ENCODE data around the gene BICC1.

The BICC1 gene

DNA sequence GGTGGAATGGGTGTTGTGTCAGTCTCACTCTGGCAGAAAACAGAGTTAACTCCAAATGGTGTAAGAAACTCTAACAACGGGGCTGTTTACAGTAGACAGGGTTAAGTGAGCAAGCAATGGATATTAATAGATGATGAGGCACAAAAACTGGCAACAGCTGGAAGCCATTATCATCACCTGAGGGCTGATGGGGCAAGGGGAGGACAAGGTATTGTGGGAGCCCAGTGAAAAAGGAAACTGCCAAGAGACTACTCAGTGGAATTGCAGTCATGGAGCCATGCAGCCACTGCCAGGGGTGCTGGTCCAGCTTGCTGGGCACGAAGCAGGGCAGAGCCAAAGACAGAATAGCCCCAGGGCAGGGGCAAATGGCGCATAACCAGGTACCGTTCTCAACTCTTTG is 260.7 kb downstream of the BICC1 start:
- no peak for DNase-seq (ENCODE audit: low read depth in 2 of 3, low spot score in 2 of 3)

DNA sequence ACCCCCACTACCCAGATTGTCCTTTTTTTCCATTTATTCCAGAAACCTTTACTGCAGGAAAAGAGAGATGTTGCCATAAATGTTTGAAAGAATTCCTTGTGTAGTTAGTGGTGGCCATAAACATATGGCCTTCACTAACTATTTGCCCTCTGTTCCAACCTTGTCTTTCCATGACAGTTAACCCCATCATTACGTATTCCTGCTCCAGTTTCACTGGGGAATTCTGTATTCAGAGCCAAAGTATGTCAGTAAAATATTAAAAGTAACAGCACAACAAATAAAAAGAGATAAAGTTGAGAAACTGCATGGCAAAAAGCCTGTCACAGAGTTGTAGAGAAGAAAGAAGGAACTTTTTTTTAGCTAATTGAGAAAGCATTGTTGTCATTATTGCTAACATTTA is 261.3 kb downstream of the BICC1 start:
- no peak for DNase-seq (ENCODE audit: low read depth in 2 of 3, low spot score in 2 of 3)

DNA sequence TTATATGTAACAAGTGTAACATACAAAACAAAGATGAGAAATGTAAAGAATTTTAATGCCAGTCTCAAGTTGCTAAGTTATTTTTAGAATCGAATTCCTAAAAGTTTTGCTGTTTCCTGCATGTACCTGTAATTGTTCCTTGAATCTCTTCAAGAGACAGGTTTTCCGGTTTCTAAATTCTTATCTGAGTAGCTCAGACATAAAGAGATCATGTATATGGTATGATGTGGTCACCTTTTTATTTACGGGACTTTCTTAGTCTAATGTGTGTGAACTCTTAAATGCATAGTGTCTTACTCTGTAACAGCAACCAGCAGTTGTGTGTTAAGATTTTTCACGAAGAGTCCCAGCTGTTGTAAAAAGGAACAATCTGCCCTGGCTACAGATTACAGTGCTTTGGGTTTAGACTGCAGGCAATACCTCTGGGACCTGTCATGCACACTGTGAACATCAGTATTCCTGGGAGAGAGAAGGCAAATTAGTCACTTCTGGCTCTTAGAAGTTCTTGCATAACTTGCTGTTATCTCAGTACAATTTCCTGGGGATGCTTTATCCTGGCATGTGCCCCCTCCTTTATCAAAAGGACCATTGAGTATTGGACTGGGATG is 263.4 kb downstream of the BICC1 start:
- DNase-seq (ENCODE audit: low read depth in 2 of 3, low spot score in 2 of 3), result no peak

DNA sequence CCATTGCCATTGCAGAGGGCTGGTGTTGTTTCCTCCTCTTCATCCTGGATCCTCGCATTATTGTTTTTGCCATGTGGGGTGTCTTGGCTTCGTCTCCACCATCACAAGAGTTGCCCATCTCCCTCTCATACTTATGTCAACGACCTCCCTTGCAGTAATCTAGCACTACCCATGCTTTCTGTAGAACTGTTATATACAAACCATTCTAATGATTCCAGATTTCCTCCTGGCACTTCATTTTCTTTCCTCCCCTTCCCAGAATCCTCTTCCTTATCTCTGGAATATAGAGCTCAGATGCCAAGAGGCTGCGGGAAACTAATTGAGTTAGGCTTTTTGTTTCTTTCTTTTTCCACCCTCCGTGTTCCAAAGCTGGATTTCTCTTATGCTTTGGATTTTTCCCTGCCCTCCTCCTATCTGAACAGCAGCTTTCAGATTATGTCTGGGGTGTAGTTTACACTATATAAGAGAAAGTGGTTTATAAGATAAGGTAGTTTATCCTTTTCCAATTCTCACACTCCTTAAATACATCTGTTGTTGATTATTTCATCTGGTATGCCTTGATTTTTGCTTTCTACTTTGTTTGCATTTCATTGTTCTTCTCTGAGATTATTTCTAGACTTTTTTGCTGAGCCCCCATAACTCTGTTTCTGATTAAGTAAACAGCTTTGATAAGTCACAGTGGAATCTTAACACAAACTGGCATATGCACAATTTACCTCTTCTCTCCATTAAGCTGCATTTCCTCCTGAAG is 264.1 kb downstream of the BICC1 start:
- no peak for DNase-seq (ENCODE audit: low read depth in 2 of 3, low spot score in 2 of 3)

DNA sequence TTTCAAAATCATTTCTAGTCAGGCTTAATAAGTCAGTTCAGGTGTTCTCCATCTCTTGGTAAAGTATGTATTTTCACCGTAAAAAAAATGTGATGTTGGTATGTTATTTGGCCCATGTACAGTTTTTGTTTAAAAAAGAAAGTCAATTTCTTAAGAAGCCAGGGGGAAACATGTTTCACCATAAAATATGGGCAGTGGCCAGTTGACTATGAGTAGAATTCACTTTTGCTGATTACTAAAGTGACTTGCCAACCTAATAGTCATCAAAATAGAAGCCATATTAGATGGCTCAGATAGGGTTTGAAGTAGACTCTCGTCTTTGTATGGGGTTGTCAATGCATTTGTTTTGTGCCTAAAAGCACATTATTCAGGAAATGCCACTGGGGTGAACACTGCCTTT is 266.3 kb downstream of the BICC1 start:
- DNase-seq (ENCODE audit: low read depth in 2 of 3, low spot score in 2 of 3), result no peak

DNA sequence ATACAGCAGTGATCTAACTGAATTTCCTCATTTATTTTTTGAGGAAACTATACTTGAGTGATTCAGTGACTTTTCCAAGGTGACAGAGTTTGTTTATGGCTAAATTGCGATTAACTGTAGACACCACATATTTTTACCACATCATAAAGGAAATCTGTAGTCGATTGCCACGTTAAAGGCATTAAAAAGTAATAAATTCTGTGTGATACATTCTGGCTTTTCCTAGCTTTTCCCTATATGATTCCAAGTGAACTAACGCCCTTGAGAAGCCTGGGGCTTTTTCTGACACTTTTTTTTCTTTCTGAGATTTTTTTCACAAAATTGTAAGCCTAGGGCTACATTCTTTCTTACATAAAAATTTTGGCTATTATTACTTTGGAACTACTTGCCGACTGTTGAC is 266.9 kb downstream of the BICC1 start:
- no peak for DNase-seq (ENCODE audit: low read depth in 2 of 3, low spot score in 2 of 3)

DNA sequence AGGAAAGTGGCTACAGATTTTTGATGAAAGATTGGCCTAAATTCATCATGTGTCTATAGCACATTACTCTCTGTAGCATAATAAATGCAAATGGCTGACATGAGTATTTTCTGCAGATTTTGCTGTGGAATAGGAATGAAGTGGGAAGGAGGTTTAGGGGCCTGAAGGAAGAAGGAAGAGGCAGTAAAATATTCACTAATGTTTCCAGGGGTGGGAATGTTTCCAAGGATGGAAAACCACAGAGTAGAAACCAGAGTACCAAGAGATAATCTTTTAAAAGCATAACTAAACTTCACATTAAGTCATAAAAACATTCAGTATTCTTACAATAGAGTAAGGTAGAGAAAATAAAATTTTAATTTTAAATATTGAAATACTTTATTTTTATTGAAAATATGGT is 267.8 kb downstream of the BICC1 start:
- DNase-seq (ENCODE audit: low read depth in 2 of 3, low spot score in 2 of 3), result no peak

DNA sequence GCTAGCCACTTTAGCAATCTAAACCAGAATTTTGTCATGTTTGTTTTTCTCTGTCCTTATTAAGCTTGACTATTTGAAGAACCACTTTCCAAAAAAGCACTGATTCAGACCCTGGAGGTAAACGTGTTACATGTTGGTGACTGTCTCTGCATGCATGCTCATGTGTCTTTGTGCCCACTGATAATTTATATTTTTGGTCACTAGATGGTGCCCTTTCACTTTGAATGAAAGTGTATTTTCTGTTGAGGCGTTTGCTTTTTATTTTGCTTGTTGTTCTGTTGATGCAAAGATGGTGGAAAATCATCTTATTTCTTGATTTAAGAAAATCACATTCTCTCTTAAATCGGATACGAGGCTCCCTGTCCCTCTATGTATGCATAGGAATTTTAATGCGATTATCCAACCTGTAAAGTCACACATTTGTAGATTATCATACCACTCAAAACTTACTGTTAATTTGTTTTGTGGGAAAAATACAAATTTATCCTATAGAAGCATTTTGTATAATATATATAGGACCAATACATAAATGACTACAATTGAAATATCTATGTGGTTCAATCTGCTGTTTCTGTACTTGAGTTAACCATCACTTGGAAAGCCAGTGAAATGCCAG is 269.3 kb downstream of the BICC1 start:
- no peak for DNase-seq (ENCODE audit: low read depth in 2 of 3, low spot score in 2 of 3)

DNA sequence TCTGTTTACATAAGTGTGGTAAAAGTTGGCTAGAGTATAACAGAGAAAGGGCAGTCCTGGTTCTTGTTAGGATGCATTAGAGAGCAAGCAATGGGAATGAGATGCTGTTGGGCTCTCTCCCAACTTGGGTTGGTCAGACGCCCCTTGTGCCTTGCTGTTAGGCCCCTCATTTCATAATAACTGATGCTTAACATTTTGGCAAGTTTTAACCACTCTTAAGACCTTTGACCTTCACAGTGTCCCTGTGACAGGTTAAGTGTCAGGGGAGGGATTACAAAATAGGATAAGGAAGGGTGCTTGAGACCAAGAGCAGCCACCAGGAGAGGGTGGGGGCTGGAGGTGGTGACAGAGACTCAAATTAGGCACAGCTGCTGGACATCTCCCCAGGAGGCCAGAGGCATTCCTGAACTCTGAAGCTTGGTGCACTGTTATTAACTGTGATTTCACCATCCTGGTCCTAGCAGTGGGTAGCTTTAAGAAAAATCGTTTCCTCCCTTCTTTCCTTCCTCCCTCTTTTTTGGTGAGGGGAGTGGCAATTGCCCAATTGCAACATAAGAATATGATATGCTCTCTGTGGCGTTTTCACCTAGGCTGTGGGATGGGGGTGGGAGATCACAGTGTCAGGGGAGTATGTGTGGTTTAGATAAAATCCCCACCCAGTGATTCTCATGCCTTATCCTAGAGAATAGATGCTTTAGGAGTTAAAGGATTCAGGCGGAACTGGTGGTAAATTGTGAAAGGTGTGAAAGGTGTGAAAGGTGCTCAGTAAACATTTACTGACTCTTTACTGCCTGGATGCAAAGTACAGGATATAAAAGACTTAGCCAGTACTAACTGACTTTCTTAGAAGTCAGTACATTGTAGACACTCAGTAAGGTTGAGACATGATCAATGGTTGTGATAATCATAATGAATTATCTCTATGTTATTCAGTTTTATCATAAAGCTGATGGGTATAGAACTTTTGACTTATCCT is 270.5 kb downstream of the BICC1 start:
- DNase-seq (ENCODE audit: low read depth in 2 of 3, low spot score in 2 of 3), result no peak

DNA sequence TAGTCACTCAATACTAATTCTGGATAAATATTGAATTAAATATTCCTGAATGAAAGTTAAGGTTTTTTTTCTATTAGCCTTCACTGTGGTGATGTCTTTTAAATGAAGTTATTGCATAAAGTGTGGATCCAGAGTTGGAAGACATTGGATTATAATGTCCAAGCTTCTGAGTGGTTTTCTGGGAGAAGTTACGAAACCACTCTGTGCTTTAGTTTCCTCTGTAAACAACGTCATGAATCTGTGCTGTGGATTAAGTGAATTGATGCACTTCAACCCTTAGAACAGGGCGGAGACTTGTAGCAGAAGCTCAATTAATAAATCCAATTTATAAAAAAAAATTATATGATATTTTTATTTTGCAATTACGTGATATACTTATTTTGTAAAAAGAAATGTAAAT is 271.7 kb downstream of the BICC1 start:
- DNase-seq (ENCODE audit: low read depth in 2 of 3, low spot score in 2 of 3), result no peak

DNA sequence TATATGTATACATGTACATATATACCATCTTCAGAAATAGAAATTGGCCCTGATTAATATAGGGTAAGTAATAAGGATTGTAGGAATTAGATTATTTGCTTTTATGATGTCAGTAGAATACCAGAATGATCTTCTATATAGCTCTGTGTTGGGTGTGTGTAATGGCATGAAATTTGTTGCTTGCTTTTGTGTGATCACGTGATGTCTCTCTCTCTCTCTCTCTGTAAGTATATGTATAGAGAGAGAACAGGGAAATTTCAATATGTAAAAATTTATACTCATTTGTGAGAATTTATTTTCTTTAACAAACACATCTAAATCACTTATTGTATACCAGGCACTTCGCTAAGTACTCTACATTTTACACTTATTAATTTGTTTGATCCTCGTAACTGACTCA is 272.7 kb downstream of the BICC1 start:
- no peak for DNase-seq (ENCODE audit: low read depth in 2 of 3, low spot score in 2 of 3)

DNA sequence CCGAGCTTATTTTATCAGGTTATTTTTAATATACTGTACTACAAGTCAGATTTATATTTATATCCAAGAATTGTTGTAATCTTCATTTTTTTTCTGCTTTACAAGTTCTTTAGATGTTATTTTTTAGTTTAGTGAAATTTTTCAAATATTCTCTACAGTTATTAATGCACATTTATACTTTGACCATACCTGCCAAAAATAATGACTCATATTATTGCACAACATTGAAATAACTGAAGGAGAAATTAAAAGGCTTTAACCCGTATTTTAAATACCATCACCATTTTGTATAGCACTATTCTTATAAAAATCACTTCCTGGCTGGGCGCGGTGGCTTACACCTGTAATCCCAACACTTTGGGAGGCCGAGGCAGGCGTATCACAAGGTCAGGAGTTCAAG is 278.5 kb downstream of the BICC1 start:
- DNase-seq (ENCODE audit: low read depth in 2 of 3, low spot score in 2 of 3), result no peak

DNA sequence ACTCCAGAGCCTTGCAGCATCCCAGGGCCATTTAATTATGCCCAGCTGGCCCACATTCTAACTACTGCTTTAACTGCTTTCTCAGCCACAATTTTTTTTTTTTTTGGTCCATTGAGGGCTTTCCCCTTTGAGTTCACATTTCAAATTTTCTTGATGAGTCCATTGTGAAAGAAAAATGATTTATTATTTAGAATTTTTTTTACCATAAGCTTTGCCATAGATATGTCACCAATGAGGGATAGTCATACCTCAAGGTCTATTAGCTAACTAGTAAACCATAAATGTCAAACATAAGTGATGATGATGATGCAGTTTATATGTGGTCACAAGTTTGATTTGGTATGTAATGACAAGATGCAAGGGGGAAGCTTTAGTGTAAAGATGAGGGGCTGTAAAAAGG is 282.9 kb downstream of the BICC1 start:
- no peak for DNase-seq (ENCODE audit: low read depth in 2 of 3, low spot score in 2 of 3)

DNA sequence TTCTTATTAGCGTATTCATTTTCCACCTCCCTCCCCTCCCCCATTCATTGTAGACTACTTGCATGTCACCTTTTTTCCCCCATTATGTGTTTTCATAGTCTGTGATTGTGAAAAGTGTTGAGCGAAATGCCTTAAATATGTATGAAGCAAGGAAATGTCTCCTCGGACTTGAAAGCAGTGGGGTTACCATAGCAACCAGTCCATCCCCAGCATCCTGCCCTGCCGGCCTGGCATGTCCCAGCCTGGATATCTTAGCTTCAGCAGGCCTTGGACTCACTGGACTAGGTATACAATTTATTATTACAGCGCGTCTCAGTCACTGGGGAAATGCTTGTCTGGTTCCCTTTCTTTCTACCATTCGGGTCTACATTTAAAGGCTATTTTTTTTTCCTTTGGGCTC is 283.6 kb downstream of the BICC1 start:
- no peak for DNase-seq (ENCODE audit: low read depth in 2 of 3, low spot score in 2 of 3)

DNA sequence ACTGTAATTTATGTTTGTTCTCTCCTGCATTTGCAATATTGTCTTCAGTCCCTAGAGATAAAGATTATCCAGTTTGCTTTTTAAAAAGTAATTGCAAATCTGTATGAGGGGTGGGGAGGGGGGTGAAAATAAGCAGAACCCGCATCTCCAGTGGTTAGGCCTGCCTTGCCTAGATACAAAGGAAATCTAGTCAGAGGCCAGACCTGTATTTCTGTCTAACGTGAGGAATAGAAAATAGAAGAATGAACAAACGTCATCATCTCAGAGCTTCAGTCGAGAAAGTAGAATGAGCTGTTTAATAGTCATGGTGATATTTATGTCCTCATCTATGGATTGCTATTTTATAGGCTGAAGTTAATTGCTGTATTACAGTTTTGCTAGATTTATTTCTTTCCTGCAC is 284.2 kb downstream of the BICC1 start:
- DNase-seq (ENCODE audit: low read depth in 2 of 3, low spot score in 2 of 3), result no peak

DNA sequence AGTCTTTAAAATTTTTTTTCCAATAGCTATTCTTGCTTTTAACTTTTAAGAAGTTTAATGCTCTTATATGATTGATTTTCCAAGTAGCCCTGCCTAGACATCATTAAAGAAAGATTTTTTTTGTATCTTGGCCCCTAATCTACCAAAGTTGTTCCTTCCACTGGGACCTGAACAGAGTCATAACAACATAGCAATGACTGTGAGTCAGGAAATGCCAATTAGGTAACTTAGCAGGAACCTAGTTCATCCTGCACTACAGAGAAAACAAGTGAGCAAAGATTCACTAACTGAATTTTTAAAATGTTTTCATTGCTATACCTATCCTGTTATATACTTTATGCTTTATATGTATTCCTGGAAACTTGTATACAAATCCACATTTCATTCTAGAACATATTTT is 284.7 kb downstream of the BICC1 start:
- DNase-seq (ENCODE audit: low read depth in 2 of 3, low spot score in 2 of 3), result no peak

DNA sequence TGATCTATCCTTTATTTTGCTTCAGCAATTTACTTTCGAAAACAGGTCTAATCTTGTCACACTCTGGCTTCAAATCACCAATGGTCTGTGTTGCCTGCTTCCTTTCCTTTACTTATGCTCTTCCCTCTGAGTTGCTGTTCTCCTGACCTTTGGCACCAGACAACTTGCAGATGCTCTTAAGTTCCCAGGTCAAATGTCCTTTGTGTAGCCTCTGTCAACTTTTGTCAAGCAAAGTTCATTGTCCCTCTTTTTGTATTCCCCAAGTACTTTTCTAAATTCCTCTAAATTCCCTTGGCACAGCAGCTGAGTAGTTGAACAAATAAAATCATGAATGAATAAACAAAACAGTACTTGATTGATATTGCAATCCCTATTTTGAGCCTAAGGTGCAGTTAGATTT is 289.4 kb downstream of the BICC1 start:
- DNase-seq (ENCODE audit: low read depth in 2 of 3, low spot score in 2 of 3), result no peak

DNA sequence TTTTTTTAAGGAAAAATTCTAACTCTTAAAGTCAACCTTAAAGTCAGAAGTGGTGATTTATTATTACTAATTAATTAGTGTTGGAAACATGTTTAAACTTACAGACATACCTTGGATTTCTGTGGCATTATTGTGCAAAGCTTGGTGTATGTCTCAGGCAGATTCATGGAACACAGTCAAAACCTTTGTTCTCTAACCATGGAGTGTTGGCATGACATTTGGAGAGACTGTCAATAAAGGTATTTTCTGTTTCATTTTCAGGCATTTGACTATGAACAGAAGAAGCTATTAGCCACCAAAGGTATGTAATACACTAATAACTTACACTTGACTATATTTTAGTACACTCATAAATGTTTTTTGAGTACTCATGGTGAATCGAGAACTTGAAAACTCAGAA is 293.7 kb downstream of the BICC1 start:
- DNase-seq (ENCODE audit: low read depth in 2 of 3, low spot score in 2 of 3), result no peak

DNA sequence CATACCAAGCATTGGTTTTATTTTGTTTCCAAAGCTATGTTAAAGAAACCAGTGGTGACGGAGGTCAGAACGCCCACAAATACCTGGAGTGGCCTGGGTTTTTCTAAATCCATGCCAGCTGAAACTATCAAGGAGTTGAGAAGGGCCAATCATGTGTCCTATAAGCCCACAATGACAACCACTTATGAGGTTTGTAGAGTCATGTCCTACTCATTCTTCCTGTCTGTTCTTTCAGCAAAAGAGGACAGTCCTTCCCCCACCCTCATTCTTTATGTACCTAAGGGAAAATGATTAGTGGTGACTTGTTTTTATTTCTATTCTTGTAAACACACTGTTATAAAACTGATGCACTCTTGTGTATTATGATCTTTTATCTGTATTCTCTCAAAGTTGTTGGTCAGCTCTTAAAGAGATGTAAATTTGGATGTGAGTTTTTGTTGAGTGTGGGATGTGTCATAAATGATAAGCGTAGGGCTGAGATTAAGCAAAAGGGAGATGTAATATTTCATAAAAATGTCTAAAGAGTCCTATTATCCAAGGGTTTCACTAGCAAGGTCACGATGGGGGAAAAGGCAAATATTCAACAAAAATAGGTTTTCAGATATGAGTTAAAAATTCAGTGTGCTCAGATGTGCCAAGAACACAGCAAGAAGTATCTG is 294.4 kb downstream of the BICC1 start:
- DNase-seq (ENCODE audit: low read depth in 2 of 3, low spot score in 2 of 3), result no peak

DNA sequence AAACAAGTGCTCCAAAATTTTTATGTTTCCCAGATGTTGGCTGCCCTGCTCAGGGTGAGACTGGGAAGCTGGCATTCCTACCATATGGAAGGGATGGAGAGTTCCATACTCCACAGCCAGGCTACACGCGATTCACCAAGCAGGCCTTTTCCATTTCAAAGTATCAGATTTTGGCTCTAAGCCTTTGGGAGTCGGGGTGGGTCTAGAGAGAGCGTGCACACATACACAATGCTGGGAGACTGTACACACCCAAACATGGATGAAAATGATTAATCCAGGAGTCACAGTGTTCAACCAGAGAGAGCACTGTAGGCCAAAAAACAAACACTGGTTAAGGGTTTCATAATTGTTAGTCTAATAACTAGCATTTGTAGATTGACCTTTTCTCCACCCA is 295.0 kb downstream of the BICC1 start:
- DNase-seq (ENCODE audit: low read depth in 2 of 3, low spot score in 2 of 3), result no peak

DNA sequence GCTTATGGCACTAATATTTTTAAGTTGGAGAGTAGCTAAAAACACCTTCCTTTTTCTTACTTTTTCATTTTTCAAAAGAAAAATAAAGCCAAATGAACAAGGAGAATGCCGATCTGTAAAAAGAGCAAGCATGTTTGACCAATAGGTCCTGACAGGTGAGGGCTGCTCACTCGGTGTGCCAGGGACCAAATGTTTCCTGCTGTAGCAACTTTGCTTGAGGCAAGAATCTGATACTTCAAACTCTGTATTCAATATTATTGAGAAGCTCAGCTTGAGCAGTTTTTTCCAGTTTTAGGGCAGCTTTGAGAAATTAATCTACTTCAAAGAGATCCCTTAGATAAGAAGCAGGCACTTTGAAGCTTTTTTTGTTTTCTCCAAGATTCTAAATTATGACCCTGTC is 298.1 kb downstream of the BICC1 start:
- no peak for DNase-seq (ENCODE audit: low read depth in 2 of 3, low spot score in 2 of 3)

All from activated CD8-positive, alpha-beta memory T cell treated with anti-CD3 and anti-CD28 coated beads for 48 hours (primary cell).